H9 (cell line): Measurements from ENCODE around the gene SNRNP35. TPM values are rescaled to one million over a fixed set of nuclear protein-coding genes. Genes with fewer than 3 reads are reported as not detected.

Experiments used
- DNase-seq: peaks from one replicate; pipeline ENCODE4 v3.0.0-alpha.2; 2017
- H2AFZ ChIP-seq: one replicate; pipeline ENCODE4 v1.6.1; 2013; ENCODE audit warnings: mild to moderate bottlenecking, low read length, control low read depth, moderate library complexity
- H2AK5ac ChIP-seq: 2 replicates; pipeline ENCODE4 v1.6.1; 2013; ENCODE audit warnings: low read length, control low read depth, mixed read lengths; ENCODE audit not compliant: insufficient read length
- H2BK120ac ChIP-seq: one replicate; pipeline ENCODE4 v1.6.1; 2013; ENCODE audit warnings: low read depth, mild to moderate bottlenecking, low read length, control low read depth, inconsistent platforms; ENCODE audit not compliant: poor library complexity, severe bottlenecking
- H2BK12ac ChIP-seq: 2 replicates; pipeline ENCODE4 v1.6.1; 2013; ENCODE audit warnings: low read length, control low read depth, mixed read lengths, low read depth; ENCODE audit not compliant: insufficient read length
- H2BK15ac ChIP-seq: 2 replicates; pipeline ENCODE4 v1.6.1; 2013; ENCODE audit warnings: low read depth, low read length, control low read depth
- H2BK20ac ChIP-seq: one replicate; pipeline ENCODE4 v1.6.1; 2013; ENCODE audit warnings: low read depth, mild to moderate bottlenecking, low read length, control low read depth, inconsistent platforms; ENCODE audit not compliant: poor library complexity, severe bottlenecking
- H2BK5ac ChIP-seq: 2 replicates; pipeline ENCODE4 v1.6.1; 2013; ENCODE audit warnings: low read length, control low read depth, mixed read lengths; ENCODE audit not compliant: insufficient read length
- H3K14ac ChIP-seq: 2 replicates; pipeline ENCODE4 v1.6.1; 2013; ENCODE audit warnings: low read length, control low read depth; ENCODE audit not compliant: insufficient read depth
- H3K18ac ChIP-seq: 2 replicates; pipeline ENCODE4 v1.6.1; 2013; ENCODE audit warnings: low read depth, mild to moderate bottlenecking, mixed read lengths, low read length, control low read depth; ENCODE audit not compliant: insufficient read length
- H3K23ac ChIP-seq: 2 replicates; pipeline ENCODE4 v1.6.1; 2013; ENCODE audit warnings: low read length, control low read depth, mixed read lengths, low read depth; ENCODE audit not compliant: insufficient read length
- H3K23me2 ChIP-seq: 2 replicates; pipeline ENCODE4 v1.6.1; 2013; ENCODE audit warnings: low read depth, mild to moderate bottlenecking, mixed read lengths, low read length, control low read depth; ENCODE audit not compliant: insufficient read length, poor library complexity, severe bottlenecking
- H3K27ac ChIP-seq: 2 replicates; pipeline ENCODE4 v1.5.1; 2013; ENCODE audit warnings: low read length, control low read depth, mixed read lengths, low read depth; ENCODE audit not compliant: insufficient read length
- H3K27me3 ChIP-seq: 2 replicates; pipeline ENCODE4 v1.6.1; 2013; ENCODE audit warnings: low read length, control low read depth, inconsistent platforms; ENCODE audit not compliant: insufficient read depth
- H3K4ac ChIP-seq: 2 replicates; pipeline ENCODE4 v1.6.1; 2013; ENCODE audit warnings: low read depth, mild to moderate bottlenecking, control low read depth, inconsistent platforms, low read length, moderate library complexity
- H3K4me1 ChIP-seq: 2 replicates; pipeline ENCODE4 v1.6.1; 2013; ENCODE audit warnings: low read length, control low read depth, inconsistent platforms; ENCODE audit not compliant: insufficient read depth
- H3K4me2 ChIP-seq: 2 replicates; pipeline ENCODE4 v1.6.1; 2013; ENCODE audit warnings: low read length, control low read depth, mixed read lengths; ENCODE audit not compliant: insufficient read length, insufficient read depth
- H3K56ac ChIP-seq: 2 replicates; pipeline ENCODE4 v1.6.1; 2013; ENCODE audit warnings: low read depth, mild to moderate bottlenecking, mixed read lengths, low read length, control low read depth; ENCODE audit not compliant: insufficient read length
- H3K79me1 ChIP-seq: 2 replicates; pipeline ENCODE4 v1.6.1; 2013; ENCODE audit warnings: low read depth, mild to moderate bottlenecking, moderate library complexity, low read length, control low read depth, inconsistent platforms; ENCODE audit not compliant: insufficient read depth, poor library complexity, severe bottlenecking
- H3K79me2 ChIP-seq: 2 replicates; pipeline ENCODE4 v1.6.1; 2013; ENCODE audit warnings: low read length, control low read depth, inconsistent platforms; ENCODE audit not compliant: insufficient read depth
- H3K9ac ChIP-seq: 2 replicates; pipeline ENCODE4 v1.6.1; 2013; ENCODE audit warnings: low read length, control low read depth, mixed read lengths; ENCODE audit not compliant: insufficient read length; ENCODE audit errors: extremely low read depth
- H3K9me3 ChIP-seq: one replicate; pipeline ENCODE4 v1.6.1; 2013; ENCODE audit warnings: low read depth, low read length, inconsistent platforms; ENCODE audit not compliant: control insufficient read depth
- H3T11ph ChIP-seq: one replicate; pipeline ENCODE4 v1.6.1; 2013; ENCODE audit warnings: mild to moderate bottlenecking, low read length, control low read depth, inconsistent platforms
- H4K20me1 ChIP-seq: one replicate; pipeline ENCODE4 v1.6.1; 2013; ENCODE audit not compliant: control insufficient read depth, insufficient read length, insufficient read depth
- H4K5ac ChIP-seq: 2 replicates; pipeline ENCODE4 v1.6.1; 2013; ENCODE audit warnings: low read depth, mild to moderate bottlenecking, mixed read lengths, low read length, control low read depth; ENCODE audit not compliant: insufficient read length
- H4K8ac ChIP-seq: replicated peaks from 2 replicates; pipeline ENCODE4 v1.6.1; 2013; ENCODE audit warnings: low read length, control low read depth, mixed read lengths, low read depth; ENCODE audit not compliant: insufficient read length
- H4K91ac ChIP-seq: 2 replicates; pipeline ENCODE4 v1.6.1; 2013; ENCODE audit warnings: low read depth, mild to moderate bottlenecking, moderate library complexity, mixed read lengths, low read length, control low read depth; ENCODE audit not compliant: insufficient read length
- H3K27ac Mint-ChIP-seq, 3 experiments: 2 replicates in 2 of 3; 3 replicates in 1 of 3; pipeline ENCODE4 v1.8.0; 2020 to 2021; ENCODE audit warnings: mixed read lengths in 3 of 3, mild to moderate bottlenecking in 1 of 3, moderate library complexity in 1 of 3
- H3K27me3 Mint-ChIP-seq: 2 replicates; pipeline ENCODE4 v1.8.0; 2021; ENCODE audit warnings: low read depth, mild to moderate bottlenecking, moderate library complexity, mixed read lengths
- H3K36me3 Mint-ChIP-seq, 3 experiments: 2 replicates in 2 of 3; 3 replicates in 1 of 3; pipeline ENCODE4 v1.8.0; 2020 to 2021; ENCODE audit warnings: low read depth in 3 of 3, mixed read lengths in 3 of 3; ENCODE audit not compliant: insufficient read depth in 1 of 3
- H3K4me1 Mint-ChIP-seq, 2 experiments: 2 replicates each; pipeline ENCODE4 v1.8.0; 2020; ENCODE audit warnings: mixed read lengths in 2 of 2
- H3K4me3 Mint-ChIP-seq, 2 experiments: 2 replicates in 1 of 2; 3 replicates in 1 of 2; pipeline ENCODE4 v1.8.0; 2020 to 2021; ENCODE audit warnings: mild to moderate bottlenecking in 2 of 2, mixed read lengths in 2 of 2, moderate library complexity in 1 of 2
- H3K9me3 Mint-ChIP-seq, 2 experiments: 2 replicates in 1 of 2; 3 replicates in 1 of 2; pipeline ENCODE4 v1.8.0; 2020; ENCODE audit warnings: mild to moderate bottlenecking in 2 of 2, mixed read lengths in 2 of 2, moderate library complexity in 1 of 2
- WGBS: extraction: QIAGEN DNeasy Blood & Tissue Kit; methylation state at CpG from one replicate; pipeline ENCODE4 v1.1.7; 2013; ENCODE audit warnings: missing lambda C conversion rate, low lambda C conversion rate, mixed read lengths; ENCODE audit not compliant: insufficient read length; ENCODE audit errors: extremely low coverage; 5-methylcytosine and 5-hydroxymethylcytosine counted together
- total RNA-seq: library from RNA; stranded (reverse); gene quantifications from 2 replicates; pipeline ENCODE4 v1.2.1, GENCODE V29; 2021
- TF ChIP-seq, protein P1 (sequence below): fragments of 200-600 bp; sonication (generic); conservative IDR thresholded peaks from 3 replicates; pipeline ENCODE4 v1.8.0; 2021; ENCODE audit warnings: antibody characterized with exemption, mild to moderate bottlenecking

SNRNP35 gene
- total RNA-seq, 1 experiment from 2014 or later, result 16.3 TPM

DNA sequence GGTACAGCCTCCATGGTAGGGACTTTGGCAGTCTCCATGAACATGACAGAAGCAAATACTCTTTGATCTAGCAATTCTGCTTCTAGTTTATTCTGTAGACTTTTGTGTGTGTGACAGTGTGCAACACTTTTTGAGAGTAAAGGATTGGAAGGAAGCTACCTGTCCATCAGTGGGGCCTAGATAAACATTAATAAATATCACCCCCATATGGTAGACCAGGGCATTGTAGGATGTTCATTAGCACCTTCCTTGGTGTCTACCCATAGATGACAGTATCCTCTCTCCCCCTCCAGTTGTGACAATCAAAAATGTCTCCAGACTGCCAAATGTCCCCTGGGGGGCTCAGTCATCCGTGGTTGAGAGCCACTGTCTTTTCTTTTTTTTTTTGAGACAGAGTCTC lies 10.8 kb downstream of the SNRNP35 start:
- Histone ChIP-seq H3T11ph (no peak overlapping the region), H2AFZ (no peak overlapping the region), H3K23me2 (no peaks in the 10 kb centered on the region), H2BK120ac (no peak overlapping the region), H4K91ac (no peak overlapping the region), H3K27ac (no peak overlapping the region), H3K4me1 (no peaks in the 10 kb centered on the region), H2AK5ac (no peak overlapping the region), H3K9me3 (no peaks in the 10 kb centered on the region), H2BK15ac (no peak overlapping the region), H4K8ac (no peak overlapping the region), H3K56ac (no peak overlapping the region), H3K4ac (no peak overlapping the region), H3K23ac (no peak overlapping the region), H2BK5ac (no peak overlapping the region), H4K20me1 (no peaks in the 10 kb centered on the region), H3K4me2 (no peak overlapping the region), H2BK12ac (no peak overlapping the region), H2BK20ac (no peak overlapping the region), H4K5ac (no peak overlapping the region), H3K9ac (no peak overlapping the region), H3K18ac (no peak overlapping the region), H3K79me2 (no peaks in the 10 kb centered on the region), H3K14ac (no peak overlapping the region), H3K79me1 (no peaks in the 10 kb centered on the region), H3K27me3 (no peaks in the 10 kb centered on the region)
- no peak overlapping the region for H3K4me3 Mint-ChIP-seq
- no peak for DNase-seq
- H3K27ac Mint-ChIP-seq, result no peak overlapping the region
- H3K27me3 Mint-ChIP-seq, result no peaks in the 10 kb centered on the region
- H3K36me3 Mint-ChIP-seq, result peaks cover 2 to 28% (median 24%) of the 10 kb centered on the region in 3 experiments; a peak in 5 of 7 replicates
- TF ChIP-seq, protein P1, sequence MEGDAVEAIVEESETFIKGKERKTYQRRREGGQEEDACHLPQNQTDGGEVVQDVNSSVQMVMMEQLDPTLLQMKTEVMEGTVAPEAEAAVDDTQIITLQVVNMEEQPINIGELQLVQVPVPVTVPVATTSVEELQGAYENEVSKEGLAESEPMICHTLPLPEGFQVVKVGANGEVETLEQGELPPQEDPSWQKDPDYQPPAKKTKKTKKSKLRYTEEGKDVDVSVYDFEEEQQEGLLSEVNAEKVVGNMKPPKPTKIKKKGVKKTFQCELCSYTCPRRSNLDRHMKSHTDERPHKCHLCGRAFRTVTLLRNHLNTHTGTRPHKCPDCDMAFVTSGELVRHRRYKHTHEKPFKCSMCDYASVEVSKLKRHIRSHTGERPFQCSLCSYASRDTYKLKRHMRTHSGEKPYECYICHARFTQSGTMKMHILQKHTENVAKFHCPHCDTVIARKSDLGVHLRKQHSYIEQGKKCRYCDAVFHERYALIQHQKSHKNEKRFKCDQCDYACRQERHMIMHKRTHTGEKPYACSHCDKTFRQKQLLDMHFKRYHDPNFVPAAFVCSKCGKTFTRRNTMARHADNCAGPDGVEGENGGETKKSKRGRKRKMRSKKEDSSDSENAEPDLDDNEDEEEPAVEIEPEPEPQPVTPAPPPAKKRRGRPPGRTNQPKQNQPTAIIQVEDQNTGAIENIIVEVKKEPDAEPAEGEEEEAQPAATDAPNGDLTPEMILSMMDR, result no peak
- H3K4me1 Mint-ChIP-seq, result no peaks in the 10 kb centered on the region
- no peaks in the 10 kb centered on the region for H3K9me3 Mint-ChIP-seq
- WGBS, result no CpG with 5 or more reads among the region's 1 CpG
